Muscle of leg (tissue), 11 donors: Measurements from ENCODE around the gene MOV10. TPM values are rescaled to one million over a fixed set of nuclear protein-coding genes. Genes with fewer than 3 reads are reported as not detected.

Experiments
- DNase-seq: peaks from one replicate; pipeline ENCODE4 v3.0.0; 2013
- H3K27ac ChIP-seq: one replicate; pipeline ENCODE4 v1.5.1; 2013; ENCODE audit warnings: mild to moderate bottlenecking, low read length, control low read depth
- H3K27me3 ChIP-seq: one replicate; pipeline ENCODE4 v1.6.1; 2013; ENCODE audit warnings: low read length; ENCODE audit not compliant: control insufficient read depth, insufficient read depth
- H3K36me3 ChIP-seq: one replicate; pipeline ENCODE4 v1.6.1; 2013; ENCODE audit warnings: low read length; ENCODE audit not compliant: control insufficient read depth, insufficient read depth
- H3K4me1 ChIP-seq: one replicate; pipeline ENCODE4 v1.6.1; 2013; ENCODE audit warnings: low read length; ENCODE audit not compliant: control insufficient read depth, insufficient read depth
- H3K4me3 ChIP-seq: one replicate; pipeline ENCODE4 v1.5.1; 2013; ENCODE audit warnings: low read length, control low read depth
- H3K9me3 ChIP-seq: replicated peaks from 2 replicates; pipeline ENCODE4 v1.6.1; 2013; ENCODE audit warnings: low read depth, low read length; ENCODE audit not compliant: control insufficient read depth
- WGBS: methylation state at CpG from one replicate; pipeline ENCODE4 v1.1.5; 2013; ENCODE audit warnings: missing lambda C conversion rate; ENCODE audit not compliant: insufficient coverage; 5-methylcytosine and 5-hydroxymethylcytosine counted together
- polyA plus RNA-seq, 8 donors: library from polyadenylated mRNA; unstranded; fragments of 120-200 nt; gene quantifications; one replicate each; pipeline versions ENCODE4 v1.2.1 to v1.2.3, GENCODE V29; 2013; ENCODE audit warnings: inconsistent platforms in 1 of 8, low replicate concordance in 1 of 8; ENCODE audit not compliant: insufficient read length in 8 of 8, insufficient read depth in 1 of 8
- total RNA-seq: library from RNA; stranded (reverse); fragments of 120-200 nt; gene quantifications from one replicate; pipeline ENCODE4 v1.2.4, GENCODE V29; 2013

The MOV10 gene
- total and polyA plus RNA-seq, 9 donors, result 35.6 to 70.1 (median 50.1) TPM

DNA sequence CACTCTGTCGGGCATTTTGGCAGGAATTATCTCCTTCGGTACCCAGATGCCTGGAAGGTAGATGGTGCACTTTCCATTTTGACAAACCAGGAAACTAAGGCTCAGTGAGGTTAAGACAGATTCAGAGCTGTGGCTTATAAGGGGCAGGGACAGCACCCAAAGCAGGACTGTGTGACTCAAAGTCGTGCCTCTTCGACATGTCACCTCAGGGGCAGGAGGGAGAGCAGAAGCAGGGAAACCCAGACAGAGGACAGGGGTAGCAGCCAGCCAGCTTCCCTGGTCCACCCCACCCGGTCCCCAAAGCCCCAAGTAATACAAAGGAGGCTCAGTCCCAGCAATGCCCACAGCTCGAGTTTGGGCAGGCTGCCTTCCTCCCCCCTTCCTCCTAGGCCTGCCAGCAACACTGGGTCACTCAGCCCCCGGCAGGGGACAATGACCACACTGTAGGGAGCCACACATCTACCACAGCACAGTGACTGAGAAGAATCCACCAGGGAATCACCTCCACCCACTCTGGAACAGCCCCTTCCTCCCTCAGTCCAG lies 30.0 kb downstream of the MOV10 start:
- peaks cover 71% of the 10 kb centered on the region for H3K4me1 ChIP-seq

DNA sequence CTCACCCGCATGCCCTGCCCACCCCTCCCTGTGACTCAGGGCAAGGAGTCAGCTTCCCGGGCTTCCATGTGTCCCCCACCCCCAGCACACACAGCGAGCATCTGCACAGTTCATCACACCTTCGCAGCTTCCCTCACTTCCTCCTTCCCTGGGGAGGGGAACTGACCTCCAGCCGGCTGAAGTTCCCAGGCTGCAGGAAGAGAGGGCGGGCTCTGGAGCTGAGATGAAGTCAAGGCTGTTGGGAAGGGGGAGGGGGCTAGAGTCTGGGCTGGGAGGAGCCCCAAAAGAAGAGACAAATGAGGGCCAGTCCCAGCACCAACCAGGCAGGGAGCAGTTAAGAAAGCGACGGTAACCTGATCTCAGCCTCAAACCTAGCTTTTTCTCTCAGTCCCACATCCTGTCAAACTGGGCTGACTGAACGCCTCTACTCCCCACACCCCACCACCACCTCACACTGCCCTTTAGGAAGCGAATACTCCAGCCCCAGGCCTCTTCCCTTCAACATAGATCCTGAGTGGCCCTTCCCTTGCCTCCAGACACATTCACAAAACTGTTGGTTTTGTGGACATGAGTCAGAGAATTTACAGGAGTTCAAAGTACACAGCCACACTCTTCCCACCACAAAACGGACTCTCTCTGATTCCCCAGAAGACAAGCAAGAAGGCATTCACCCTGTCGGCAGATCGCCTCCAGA lies 30.6 kb downstream of the MOV10 start:
- Histone ChIP-seq H3K27ac (peak overlapping the region; percentile 99), H3K4me3 (peak overlapping the region; percentile 96), H3K9me3 (no peaks in the 10 kb centered on the region), H3K27me3 (peaks cover 6% of the 10 kb centered on the region), H3K4me1 (peaks cover 64% of the 10 kb centered on the region), H3K36me3 (peaks cover 38% of the 10 kb centered on the region)
- WGBS, result 2% methylated on average over 8 of the region's 13 CpGs
- DNase-seq, result peak; percentile 99

More for the DNA sequence above, 30.0 kb downstream of the MOV10 start:
- H3K4me3 ChIP-seq, result peak overlapping the region; percentile 96
- peak overlapping the region; percentile 99 for H3K27ac ChIP-seq
- H3K27me3 ChIP-seq, result peaks cover 2% of the 10 kb centered on the region
- no peak for DNase-seq
- 37% methylated on average over 7 of the region's 7 CpGs for WGBS
- H3K9me3 ChIP-seq, result no peaks in the 10 kb centered on the region
- peaks cover 44% of the 10 kb centered on the region for H3K36me3 ChIP-seq

- peak; percentile 89 for DNase-seq
- under 1% methylated on average over 50 of the region's 61 CpGs for WGBS
- Histone ChIP-seq H3K27ac (peak within 1 kb of the TSS; percentile 99), H3K4me3 (peak within 1 kb of the TSS; percentile 96), H3K27me3 (peaks cover 19% of the 10 kb centered on the region), H3K4me1 (peaks cover 49% of the 10 kb centered on the region), H3K9me3 (no peaks in the 10 kb centered on the region), H3K36me3 (peaks cover 23% of the 10 kb centered on the region)
Measured at GRCh38 chr1:112706505-112707220, 32.2 kb downstream of the MOV10 start, which contains the start of gene RHOC. TSS of gene RHOC (minus strand) at chr1:112707127. CDS start at chr1:112703799, 3,328 bp downstream.

GRCh38 chr1:112707221-112708001 lies 33.0 kb downstream of the MOV10 start:
- DNase-seq, result peak; percentile 94

GRCh38 chr1:112708002-112708448 lies 33.6 kb downstream of the MOV10 start:
- DNase-seq, result no peak
- Histone ChIP-seq H3K4me1 (peaks cover 35% of the 10 kb centered on the region), H3K4me3 (no peak overlapping the region), H3K9me3 (no peaks in the 10 kb centered on the region), H3K36me3 (peaks cover 9% of the 10 kb centered on the region), H3K27me3 (peaks cover 30% of the 10 kb centered on the region), H3K27ac (no peak overlapping the region)
- 83% methylated on average over 3 of the region's 6 CpGs for WGBS

More at GRCh38 chr1:112707221-112708001, 33.0 kb downstream of the MOV10 start:
- H3K27ac ChIP-seq, result peak overlapping the region; percentile 77
- peaks cover 15% of the 10 kb centered on the region for H3K36me3 ChIP-seq
- H3K27me3 ChIP-seq, result peaks cover 26% of the 10 kb centered on the region
- H3K4me3 ChIP-seq, result peak overlapping the region; percentile 96
- H3K9me3 ChIP-seq, result no peaks in the 10 kb centered on the region
- WGBS, result 2% methylated on average over 12 of the region's 42 CpGs
- peaks cover 41% of the 10 kb centered on the region for H3K4me1 ChIP-seq

DNA sequence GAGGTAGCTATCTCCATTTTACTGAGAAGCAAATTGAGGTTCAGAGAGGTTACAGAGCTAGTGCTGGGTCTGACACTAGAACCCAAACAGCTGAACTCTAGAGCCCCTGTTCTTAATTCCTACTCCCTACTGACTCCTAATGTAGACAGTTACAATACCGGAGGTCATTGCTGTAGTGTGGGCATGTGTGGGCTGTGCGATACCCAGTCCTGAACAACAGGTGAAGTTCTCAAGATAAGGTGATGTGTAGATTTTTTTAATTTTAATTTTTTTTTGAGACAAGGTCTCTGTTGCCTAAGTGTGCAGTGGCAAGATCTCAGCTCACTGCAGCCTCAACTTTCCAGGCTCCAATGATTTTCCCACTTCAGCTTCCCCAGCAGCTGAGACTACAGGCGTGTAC lies 34.0 kb downstream of the MOV10 start:
- Histone ChIP-seq H3K27me3 (peaks cover 34% of the 10 kb centered on the region), H3K36me3 (peaks cover 5% of the 10 kb centered on the region), H3K9me3 (no peaks in the 10 kb centered on the region), H3K4me1 (peaks cover 31% of the 10 kb centered on the region), H3K4me3 (no peak overlapping the region), H3K27ac (no peak overlapping the region)
- WGBS, result no CpG with 5 or more reads among the region's 3 CpGs
- no peak for DNase-seq

DNA sequence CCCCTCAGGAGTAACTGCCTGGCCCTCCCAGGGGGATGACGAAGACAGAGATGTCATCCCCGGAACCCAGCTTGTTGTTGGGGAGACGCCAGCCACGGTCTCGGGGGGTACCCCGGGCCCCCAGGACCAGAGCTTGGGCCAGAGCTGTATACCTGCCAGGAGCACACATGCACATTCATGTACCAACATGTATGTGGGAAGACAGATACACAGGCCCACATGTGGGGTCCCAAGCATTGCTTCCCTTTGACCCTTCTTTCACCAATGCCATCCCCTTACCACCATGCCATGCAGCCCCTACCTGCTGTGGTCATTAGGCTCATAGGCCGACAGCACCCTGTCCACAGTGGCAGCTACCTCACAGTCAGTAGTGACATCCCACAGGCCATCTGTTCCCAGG lies 35.7 kb downstream of the MOV10 start:
- DNase-seq, result no peak
- Histone ChIP-seq H3K4me3 (no peak overlapping the region), H3K4me1 (peaks cover 26% of the 10 kb centered on the region), H3K9me3 (no peaks in the 10 kb centered on the region), H3K27me3 (peaks cover 48% of the 10 kb centered on the region), H3K36me3 (no peaks in the 10 kb centered on the region), H3K27ac (no peak overlapping the region)
- 87% methylated on average over 7 of the region's 7 CpGs for WGBS

GRCh38 chr1:112710586-112710985 lies 36.1 kb downstream of the MOV10 start:
- WGBS, result 83% methylated on average over 1 of the region's 3 CpGs
- peaks cover 25% of the 10 kb centered on the region for H3K4me1 ChIP-seq
- no peaks in the 10 kb centered on the region for H3K9me3 ChIP-seq
- no peak for DNase-seq
- no peaks in the 10 kb centered on the region for H3K36me3 ChIP-seq
- no peak overlapping the region for H3K4me3 ChIP-seq
- no peak overlapping the region for H3K27ac ChIP-seq
- peaks cover 48% of the 10 kb centered on the region for H3K27me3 ChIP-seq

DNA sequence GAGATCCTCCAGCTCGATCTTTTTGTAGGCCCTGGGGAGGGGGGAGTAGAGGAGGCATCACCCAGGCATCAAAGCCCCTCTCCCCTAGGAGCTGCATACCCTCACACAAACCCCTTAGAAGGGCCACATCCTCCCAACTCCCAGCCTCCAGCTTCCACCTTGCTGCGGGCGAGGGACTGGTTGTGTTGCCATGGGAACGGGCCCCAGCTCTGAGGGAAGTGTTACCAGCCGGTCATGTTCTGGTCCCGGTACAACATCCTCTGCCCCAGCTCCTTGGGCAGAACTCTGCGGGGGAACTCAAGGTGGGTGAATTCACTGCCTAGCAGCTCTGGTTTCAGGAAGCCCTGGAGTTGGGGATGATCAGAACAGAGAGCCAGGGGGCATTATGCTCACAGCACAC lies 36.6 kb downstream of the MOV10 start:
- no peak overlapping the region for H3K27ac ChIP-seq
- DNase-seq, result no peak
- H3K9me3 ChIP-seq, result no peaks in the 10 kb centered on the region
- no peaks in the 10 kb centered on the region for H3K36me3 ChIP-seq
- 0% methylated on average over 1 of the region's 7 CpGs for WGBS
- peaks cover 25% of the 10 kb centered on the region for H3K4me1 ChIP-seq
- no peak overlapping the region for H3K4me3 ChIP-seq
- peaks cover 48% of the 10 kb centered on the region for H3K27me3 ChIP-seq
